ENCODE results near the gene KDM3A.

DNA sequence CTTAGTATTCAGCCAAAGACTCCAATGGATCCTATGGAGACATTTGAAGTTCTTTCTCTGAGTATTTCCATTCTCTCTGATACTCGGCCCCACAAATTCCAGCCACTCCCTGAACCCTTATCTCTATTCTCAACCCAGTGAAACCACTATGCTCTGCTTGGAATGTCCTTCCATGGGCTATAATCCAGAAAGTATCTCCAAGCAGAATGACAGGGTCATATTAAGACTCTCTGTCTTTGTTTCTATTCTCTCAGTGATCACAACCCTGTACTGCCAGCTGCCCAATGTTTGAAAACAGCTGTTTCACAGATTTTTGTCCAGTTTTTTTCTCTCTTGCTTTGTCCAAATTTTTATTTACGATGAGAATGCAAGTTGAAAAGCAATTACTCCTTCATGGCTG lies 100.2 kb downstream of the KDM3A start:
- TF ChIP-seq ZNF70 (CRISPR knock-in tag; IDR thresholded peaks at IDR 0.05): no peak
- no peak for TF ChIP-seq TCF4 (CRISPR knock-in tag; IDR thresholded peaks at IDR 0.05; ENCODE audit: borderline replicate concordance)
- no peak for TF ChIP-seq ESRRG (CRISPR knock-in tag; IDR thresholded peaks at IDR 0.05)
- TF ChIP-seq ZNF565 (CRISPR knock-in tag; conservative IDR thresholded peaks at IDR 0.05; ENCODE audit: low read depth): no peak
- TF ChIP-seq, protein P1, sequence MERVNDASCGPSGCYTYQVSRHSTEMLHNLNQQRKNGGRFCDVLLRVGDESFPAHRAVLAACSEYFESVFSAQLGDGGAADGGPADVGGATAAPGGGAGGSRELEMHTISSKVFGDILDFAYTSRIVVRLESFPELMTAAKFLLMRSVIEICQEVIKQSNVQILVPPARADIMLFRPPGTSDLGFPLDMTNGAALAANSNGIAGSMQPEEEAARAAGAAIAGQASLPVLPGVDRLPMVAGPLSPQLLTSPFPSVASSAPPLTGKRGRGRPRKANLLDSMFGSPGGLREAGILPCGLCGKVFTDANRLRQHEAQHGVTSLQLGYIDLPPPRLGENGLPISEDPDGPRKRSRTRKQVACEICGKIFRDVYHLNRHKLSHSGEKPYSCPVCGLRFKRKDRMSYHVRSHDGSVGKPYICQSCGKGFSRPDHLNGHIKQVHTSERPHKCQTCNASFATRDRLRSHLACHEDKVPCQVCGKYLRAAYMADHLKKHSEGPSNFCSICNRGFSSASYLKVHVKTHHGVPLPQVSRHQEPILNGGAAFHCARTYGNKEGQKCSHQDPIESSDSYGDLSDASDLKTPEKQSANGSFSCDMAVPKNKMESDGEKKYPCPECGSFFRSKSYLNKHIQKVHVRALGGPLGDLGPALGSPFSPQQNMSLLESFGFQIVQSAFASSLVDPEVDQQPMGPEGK (CRISPR knock-in tag; IDR thresholded peaks at IDR 0.05; ENCODE audit: borderline replicate concordance): no peak
- no peak for TF ChIP-seq ISL1 (CRISPR knock-in tag; IDR thresholded peaks at IDR 0.05)
- TF ChIP-seq OSR1 (CRISPR knock-in tag; IDR thresholded peaks at IDR 0.05): no peak
- TF ChIP-seq CSDC2 (CRISPR knock-in tag; IDR thresholded peaks at IDR 0.05): no peak
- TF ChIP-seq ZNF8 (CRISPR knock-in tag; IDR thresholded peaks at IDR 0.05): no peak
- TF ChIP-seq ZFP3 (CRISPR knock-in tag; IDR thresholded peaks at IDR 0.05): no peak
